ENCODE data around the gene RHOF. TPM values are rescaled to one million over a fixed set of nuclear protein-coding genes. Genes with fewer than 3 reads are reported as not detected.
A peak's percentile ranks its signal among the peaks of the same experiment; 100 is the strongest.

The RHOF gene
- total and polyA plus RNA-seq, 2 of the 13 experiments (the other 11 are each of a cell fraction or from before 2014, with no cell fraction given), result 14.6 to 32.2 TPM

GRCh38 chr12:121776190-121777098 is 17.0 kb downstream of the RHOF start:
- ATAC-seq (peak; percentile 71), DNase-seq (ENCODE audit: low spot score) (no peak), FAIRE-seq (no peak)
- 43% methylated on average over 11 of the region's 24 CpGs for WGBS (ENCODE audit: low lambda C conversion rate)
- POLR2A ChIA-PET, result interaction anchor here (1.1 to 1.4 kb wide), 2 partner anchors 16 to 18 kb away, joined by 3 to 4 read pairs; no protein-coding TSS in a partner anchor
- intact Hi-C loops (cut with micrococcal nuclease; ENCODE audit: unreplicated experiment) (loop anchor here (1.0 kb wide), 1 partner anchor 18 kb away; no protein-coding TSS in a partner anchor), in situ Hi-C loops (cut with HindIII; ENCODE audit: extremely low pct_ligation_motif_present, low pct_unique_long_range_greater_than_20kb) (no loop called here)
- CTCF ChIA-PET (ENCODE audit: low intra/inter-chr PET ratio, low total read pairs), result interaction anchor here (1.1 to 6.1 kb wide), 4 partner anchors 17 to 118 kb away, joined by 3 to 66 read pairs (median 14); partner anchors contain the start of gene RHOF
- Histone ChIP-seq H3K4me1 (ENCODE audit: insufficient read depth, low read length) (peaks cover 14% of the 10 kb centered on the region), H3K27me3 (ENCODE audit: control insufficient read depth in 1 of 2, insufficient read depth in 2 of 2, low read length in 2 of 2) (no peaks in the 10 kb centered on the region), H2AFZ (ENCODE audit: low read length) (no peak overlapping the region), H3K9ac (ENCODE audit: insufficient read depth, low read depth, low read length) (no peak overlapping the region), H3K4me3 (replicated peaks in 1 of 3; ENCODE audit: insufficient read depth in 1 of 3, low read depth in 2 of 3, low read length in 3 of 3) (no peak overlapping the region), H3K36me3 (replicated peaks in 1 of 2; ENCODE audit: control insufficient read depth in 1 of 2, insufficient read depth in 2 of 2, low read length in 2 of 2) (peaks cover 0 to 7% of the 10 kb centered on the region in 2 experiments; a peak in 2 of 5 replicates), H4K20me1 (ENCODE audit: insufficient read depth, low read length) (no peaks in the 10 kb centered on the region), H3K9me3 (ENCODE audit: low read length) (no peaks in the 10 kb centered on the region), H3K27ac (ENCODE audit: extremely low read length, insufficient read depth, low read length) (no peak overlapping the region), H3K4me2 (ENCODE audit: low read depth, low read length) (peak overlapping the region; percentile 18; the same call in 1 of the 2 replicates), H3K79me2 (ENCODE audit: insufficient read depth, low read length) (no peaks in the 10 kb centered on the region)
- no TSS peak for BruUV-seq (replicated peaks)
- TF ChIP-seq FOXO4 (CRISPR knock-in tag; conservative IDR thresholded peaks at IDR 0.05) (no peak), TBX2 (CRISPR knock-in tag; IDR thresholded peaks at IDR 0.05; ENCODE audit: borderline replicate concordance) (0 out of 2 replicates have a peak, but pooled peaks have one; percentile 26), ZSCAN9 (CRISPR knock-in tag; IDR thresholded peaks at IDR 0.05; ENCODE audit: borderline replicate concordance) (no peak), TEAD3 (CRISPR knock-in tag; optimal IDR thresholded peaks at IDR 0.05; ENCODE audit: borderline replicate concordance) (peak; percentile 35), ZNF784 (CRISPR knock-in tag; IDR thresholded peaks at IDR 0.05; ENCODE audit: borderline replicate concordance) (no peak), ZNF558 (CRISPR knock-in tag; IDR thresholded peaks at IDR 0.05; ENCODE audit: borderline replicate concordance) (no peak), HNF1B (CRISPR knock-in tag; IDR thresholded peaks at IDR 0.05) (peak; percentile 70; the same call in 1 of the 2 replicates), ZFX (CRISPR knock-in tag; IDR thresholded peaks at IDR 0.05; ENCODE audit: low read depth) (peak; percentile 31; the same call in 1 of the 2 replicates), ETS1 (CRISPR knock-in tag; IDR thresholded peaks at IDR 0.05) (no peak), GATAD2A (CRISPR knock-in tag; IDR thresholded peaks at IDR 0.05) (no peak), SP2 (CRISPR knock-in tag; IDR thresholded peaks at IDR 0.05) (no peak), KLF11 (CRISPR knock-in tag; IDR thresholded peaks at IDR 0.05) (no peak), FOXP4 (CRISPR knock-in tag; IDR thresholded peaks at IDR 0.05) (no peak), ARNT2 (CRISPR knock-in tag; IDR thresholded peaks at IDR 0.05; ENCODE audit: low read depth) (no peak), ZNF768 (CRISPR knock-in tag; IDR thresholded peaks at IDR 0.05) (peak; percentile 24; the same call in 1 of the 2 replicates), ZBTB38 (CRISPR knock-in tag; IDR thresholded peaks at IDR 0.05) (no peak)

All from HepG2 (cell line).